Omental fat pad (tissue), 4 donors: ENCODE data around the gene DUSP7. TPM values are rescaled to one million over a fixed set of nuclear protein-coding genes. Genes with fewer than 3 reads are reported as not detected.

ENCODE experiments used
- ATAC-seq: fragments of 150-250 bp; one replicate; pipeline ENCODE4 v1.9.1; 2016; ENCODE audit warnings: mild to moderate bottlenecking, moderate library complexity; ENCODE audit not compliant: low FRiP score
- DNase-seq: peaks from one replicate; pipeline ENCODE4 v3.0.0-alpha.2; 2019; ENCODE audit warnings: low spot score
- CTCF ChIP-seq, 3 donors: fragments of 450-650 bp; IDR thresholded peaks; one replicate each; pipeline ENCODE4 v1.5.1; 2016 to 2017; ENCODE audit warnings: antibody characterized with exemption in 3 of 3, mild to moderate bottlenecking in 3 of 3, moderate library complexity in 2 of 3
- total RNA-seq, 4 donors: library from RNA; depleted of rRNA; stranded (reverse); fragments of >200 nt; gene quantifications; one replicate each; pipeline ENCODE4 v1.1.0, GENCODE V29; 2016

Gene DUSP7
- total RNA-seq, 4 donors from 2014 or later = 5.5 to 22.2 (median 16.8) TPM

- ATAC-seq (no peak), DNase-seq (no peak)
- no peak for TF ChIP-seq CTCF (IDR thresholded peaks at IDR 0.05)
These were observed 27.8 kb downstream of the DUSP7 start for GRCh38 chr3:52028572-52028971.

GRCh38 chr3:52026041-52026440 lies 30.3 kb downstream of the DUSP7 start:
- DNase-seq (no peak), ATAC-seq (no peak)
- no peak for TF ChIP-seq CTCF (IDR thresholded peaks at IDR 0.05)

GRCh38 chr3:52025453-52025852 lies 30.9 kb downstream of the DUSP7 start:
- TF ChIP-seq CTCF (IDR thresholded peaks at IDR 0.05) = no peak
- DNase-seq (no peak), ATAC-seq (no peak)

- no peak for TF ChIP-seq CTCF (IDR thresholded peaks at IDR 0.05)
- no peak for DNase-seq
- no peak for ATAC-seq
These were observed 31.5 kb downstream of the DUSP7 start for GRCh38 chr3:52024765-52025452.

- ATAC-seq = no peak
- no peak for DNase-seq
- no peak for TF ChIP-seq CTCF (IDR thresholded peaks at IDR 0.05)
These were observed 32.3 kb downstream of the DUSP7 start for GRCh38 chr3:52023860-52024764.

- DNase-seq (no peak), ATAC-seq (no peak)
- no peak for TF ChIP-seq CTCF (IDR thresholded peaks at IDR 0.05)
These were observed 33.1 kb downstream of the DUSP7 start for GRCh38 chr3:52023101-52023770.
